HL-60 (cell line): ENCODE results near the gene SLC22A17.

Source experiments
- CTCF ChIP-seq: IDR thresholded peaks from one replicate; pipeline ENCODE4 v1.5.1; 2011; ENCODE audit warnings: low read length, control low read depth, inconsistent platforms; ENCODE audit not compliant: insufficient read depth
- GABPA ChIP-seq: IDR thresholded peaks from 2 replicates; pipeline ENCODE4 v1.6.1; 2012; ENCODE audit warnings: low read depth
- POLR2AphosphoS5 ChIP-seq: IDR thresholded peaks from 2 replicates; pipeline ENCODE4 v1.6.1; 2012; ENCODE audit warnings: low read depth

DNA sequence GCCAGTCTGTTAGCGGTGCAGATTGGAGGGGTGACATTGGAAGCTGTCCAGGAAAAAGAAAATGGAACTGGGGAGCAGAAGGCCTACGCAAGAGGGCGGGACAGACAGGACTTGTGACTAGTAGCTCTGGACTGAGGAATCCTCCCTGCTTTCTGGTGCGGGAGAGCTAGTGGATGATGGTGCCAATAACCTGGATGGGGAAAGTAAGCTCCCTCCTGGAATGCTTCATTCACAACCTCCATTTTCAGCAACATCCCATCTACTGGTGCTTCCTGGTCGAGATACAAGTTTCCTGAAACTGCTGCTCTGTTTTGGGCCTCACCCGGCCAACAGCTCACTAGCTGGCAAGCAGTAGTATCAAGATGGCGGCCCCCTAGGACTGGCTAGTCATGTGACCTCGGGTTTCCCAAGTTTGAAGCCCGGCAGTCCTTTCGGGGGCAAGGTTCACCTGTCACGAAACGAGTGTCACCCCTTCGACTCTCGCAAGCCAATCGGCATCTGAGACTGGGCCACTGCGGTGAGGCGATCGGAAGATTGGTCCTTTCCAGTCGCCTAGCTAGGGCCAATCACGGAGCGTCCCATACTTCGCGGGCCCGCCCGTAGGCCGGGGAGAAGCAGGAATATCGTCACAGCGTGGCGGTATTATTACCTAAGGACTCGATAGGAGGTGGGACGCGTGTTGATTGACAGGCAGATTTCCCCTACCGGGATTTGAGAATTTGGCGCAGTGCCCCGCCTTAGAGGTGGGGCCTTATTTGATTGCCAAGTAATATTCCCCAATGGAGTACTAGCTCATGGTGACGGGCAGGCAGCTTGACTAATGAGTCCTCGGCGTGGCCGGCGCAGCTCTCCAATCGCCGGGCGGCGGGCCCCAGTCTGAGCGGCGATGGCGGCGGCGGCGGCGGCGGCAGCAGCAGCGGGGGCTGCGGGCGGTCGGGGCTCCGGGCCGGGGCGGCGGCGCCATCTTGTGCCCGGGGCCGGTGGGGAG, 31.8 kb downstream of the SLC22A17 start, which contains the start of gene PABPN1:
- no peak for TF ChIP-seq CTCF
- peak; percentile 66 for TF ChIP-seq GABPA
- TF ChIP-seq POLR2AphosphoS5: peak; percentile 82
